ENCODE results near the gene TYMS.
A peak's percentile ranks its signal among the peaks of the same experiment; 100 is the strongest.

The TYMS gene

GRCh38 chr18:647304-647703 is 10.1 kb upstream of the TYMS start:
- DNase-seq, result no peak

- no peak for DNase-seq
Measured at GRCh38 chr18:649341-649740, 8.1 kb upstream of the TYMS start.

DNA sequence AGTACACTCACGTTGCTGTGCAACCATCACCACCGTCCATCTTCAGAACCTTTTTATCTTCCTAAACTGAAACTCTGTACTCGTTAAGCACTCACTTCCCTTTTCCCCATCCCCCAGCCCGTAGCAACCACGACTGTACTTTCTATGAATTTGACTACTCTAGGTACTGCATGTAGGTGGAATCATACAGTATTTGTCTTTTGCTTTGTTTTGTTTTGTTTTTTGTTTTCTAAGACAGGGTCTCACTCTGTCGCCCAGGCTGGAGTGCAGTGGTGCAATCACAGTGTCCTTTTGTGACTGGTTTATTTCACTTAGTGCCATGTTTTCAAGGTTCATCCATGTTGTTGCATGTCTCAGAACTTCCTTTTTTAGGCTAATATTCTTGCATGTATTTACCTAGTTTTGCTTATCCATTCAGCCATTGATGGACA is 7.0 kb upstream of the TYMS start:
- peak; percentile 24 for DNase-seq

GRCh38 chr18:652131-652530 is 5.3 kb upstream of the TYMS start:
- DNase-seq, result no peak

DNA sequence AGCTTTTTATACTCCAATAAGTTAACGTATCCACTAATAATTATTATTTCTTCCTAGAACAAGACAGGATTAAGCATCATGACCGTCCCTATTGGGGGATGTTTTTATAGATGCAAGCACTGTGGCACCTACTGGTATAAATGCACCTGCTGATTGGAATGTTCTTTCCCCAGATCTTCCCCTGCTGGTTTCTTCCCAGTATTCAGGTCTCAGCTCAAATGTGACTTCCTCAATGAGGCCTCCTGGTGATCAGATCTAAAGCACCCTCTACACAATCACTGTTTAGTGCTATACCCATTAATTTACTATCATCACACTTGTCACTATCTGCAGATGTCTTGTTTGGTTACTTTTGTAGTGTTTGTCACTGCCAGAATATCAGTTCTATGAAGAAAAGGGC is 3.9 kb upstream of the TYMS start:
- DNase-seq, result no peak

GRCh38 chr18:654601-655000 is 2.9 kb upstream of the TYMS start:
- DNase-seq, result no peak

DNA sequence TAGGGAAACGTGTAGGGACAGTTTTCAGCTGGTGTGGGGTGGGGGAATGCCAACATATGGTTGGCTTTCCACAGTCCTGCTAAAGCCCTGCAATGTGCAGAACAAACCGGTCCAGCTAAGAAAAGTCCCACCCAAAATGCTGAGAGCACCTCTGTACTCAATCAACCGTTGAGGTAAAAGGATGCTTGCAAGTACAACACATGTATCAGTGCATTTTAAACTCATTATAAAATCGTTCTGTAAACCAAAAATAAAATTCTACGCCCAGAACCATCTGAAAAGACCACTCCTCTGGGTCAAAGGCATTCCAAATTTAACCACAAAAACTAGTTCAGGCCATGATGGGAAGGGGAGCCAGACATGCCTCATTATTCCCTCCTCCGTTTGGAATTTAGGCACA is 2.0 kb upstream of the TYMS start:
- DNase-seq, result no peak

- DNase-seq, result no peak
Measured at GRCh38 chr18:658001-658946, 821 bp downstream of the TYMS start.

GRCh38 chr18:658947-659533 is 1.6 kb downstream of the TYMS start:
- DNase-seq, result no peak

GRCh38 chr18:659597-659996 is 2.1 kb downstream of the TYMS start:
- DNase-seq, result no peak

DNA sequence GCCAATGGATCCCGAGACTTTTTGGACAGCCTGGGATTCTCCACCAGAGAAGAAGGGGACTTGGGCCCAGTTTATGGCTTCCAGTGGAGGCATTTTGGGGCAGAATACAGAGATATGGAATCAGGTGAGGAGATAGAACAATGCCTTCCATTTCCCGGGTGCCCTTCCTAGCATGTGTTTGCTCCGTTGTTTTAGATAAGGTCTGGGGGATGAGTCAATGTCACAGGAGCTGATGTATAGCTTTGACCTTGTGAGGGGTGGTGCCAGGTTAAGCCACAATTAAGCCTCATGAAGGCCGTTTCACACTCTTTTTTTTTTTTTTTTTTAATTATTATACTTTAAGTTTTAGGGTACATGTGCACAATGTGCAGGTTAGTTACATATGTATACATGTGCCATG is 4.7 kb downstream of the TYMS start:
- DNase-seq, result no peak

- no peak for DNase-seq
Measured at GRCh38 chr18:666177-666576, 8.7 kb downstream of the TYMS start.

- DNase-seq, result no peak
Measured at GRCh38 chr18:666628-667027, 9.2 kb downstream of the TYMS start.

GRCh38 chr18:668260-668659 is 10.8 kb downstream of the TYMS start:
- no peak for DNase-seq

- DNase-seq, result no peak
Measured at GRCh38 chr18:669077-669476, 11.6 kb downstream of the TYMS start.

DNA sequence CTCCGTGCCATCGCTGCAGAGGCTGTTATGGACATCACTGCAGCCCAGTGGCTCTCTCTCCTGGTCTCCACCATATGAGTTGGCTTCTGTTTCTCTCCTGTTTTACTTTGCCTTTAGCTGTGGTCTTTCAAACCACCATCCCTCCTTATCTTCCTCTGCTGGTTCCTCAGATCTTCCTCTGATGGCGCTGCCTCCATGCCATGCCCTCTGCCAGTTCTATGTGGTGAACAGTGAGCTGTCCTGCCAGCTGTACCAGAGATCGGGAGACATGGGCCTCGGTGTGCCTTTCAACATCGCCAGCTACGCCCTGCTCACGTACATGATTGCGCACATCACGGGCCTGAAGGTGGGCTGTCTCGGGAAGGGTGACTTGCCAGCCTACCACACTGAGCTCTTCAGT is 13.1 kb downstream of the TYMS start:
- DNase-seq, result no peak

GRCh38 chr18:671405-671804 is 14.0 kb downstream of the TYMS start:
- DNase-seq, result no peak

- DNase-seq, result no peak
Measured at GRCh38 chr18:673317-673716, 15.9 kb downstream of the TYMS start.

DNA sequence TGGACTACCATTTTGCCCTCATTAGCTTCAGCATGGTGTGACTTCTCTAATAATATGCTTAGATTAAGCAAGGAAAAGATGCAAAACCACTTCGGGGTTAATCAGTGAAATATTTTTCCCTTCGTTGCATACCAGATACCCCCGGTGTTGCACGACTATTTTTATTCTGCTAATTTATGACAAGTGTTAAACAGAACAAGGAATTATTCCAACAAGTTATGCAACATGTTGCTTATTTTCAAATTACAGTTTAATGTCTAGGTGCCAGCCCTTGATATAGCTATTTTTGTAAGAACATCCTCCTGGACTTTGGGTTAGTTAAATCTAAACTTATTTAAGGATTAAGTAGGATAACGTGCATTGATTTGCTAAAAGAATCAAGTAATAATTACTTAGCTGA is 16.3 kb downstream of the TYMS start:
- no peak for DNase-seq

GRCh38 chr18:675307-675706 is 17.9 kb downstream of the TYMS start:
- no peak for DNase-seq

DNA sequence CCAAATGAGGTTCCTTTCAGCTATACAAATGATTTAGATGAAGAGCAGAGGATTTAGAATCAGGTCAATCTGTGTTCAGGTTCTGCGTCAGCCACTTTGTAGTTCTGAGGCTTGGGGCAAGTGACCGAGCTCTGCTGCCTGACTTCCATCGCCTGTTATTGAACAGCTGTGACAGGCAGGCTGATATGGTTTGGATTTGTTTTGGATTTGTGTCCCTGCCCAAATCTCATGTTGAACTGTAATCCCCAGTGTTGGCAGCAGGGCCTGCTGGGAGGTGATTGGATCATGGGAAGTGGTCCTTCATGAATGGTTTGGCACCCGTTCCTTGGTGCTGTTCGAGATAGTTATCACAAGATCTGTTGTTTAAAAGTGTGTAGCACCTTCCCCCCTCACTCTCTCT is 18.6 kb downstream of the TYMS start:
- no peak for DNase-seq

DNA sequence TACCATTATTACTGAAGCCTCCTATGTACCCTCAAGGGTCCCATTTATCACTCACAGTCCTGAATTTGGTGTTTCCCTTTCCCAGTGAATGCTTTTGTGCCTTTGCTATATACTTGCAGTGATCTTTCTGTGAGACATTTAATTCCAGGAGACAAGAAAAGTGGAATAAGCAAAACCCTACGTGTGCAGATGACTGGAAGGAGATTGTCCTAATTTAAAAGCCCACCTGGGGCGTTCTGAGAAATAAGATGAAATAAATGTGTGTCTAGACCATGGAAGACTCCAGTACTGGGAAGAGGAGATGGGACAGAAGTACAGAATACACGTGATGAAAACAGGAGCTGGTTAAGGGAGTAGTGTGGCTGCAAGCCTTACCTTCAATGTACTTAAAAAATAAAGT is 19.3 kb downstream of the TYMS start:
- no peak for DNase-seq

DNA sequence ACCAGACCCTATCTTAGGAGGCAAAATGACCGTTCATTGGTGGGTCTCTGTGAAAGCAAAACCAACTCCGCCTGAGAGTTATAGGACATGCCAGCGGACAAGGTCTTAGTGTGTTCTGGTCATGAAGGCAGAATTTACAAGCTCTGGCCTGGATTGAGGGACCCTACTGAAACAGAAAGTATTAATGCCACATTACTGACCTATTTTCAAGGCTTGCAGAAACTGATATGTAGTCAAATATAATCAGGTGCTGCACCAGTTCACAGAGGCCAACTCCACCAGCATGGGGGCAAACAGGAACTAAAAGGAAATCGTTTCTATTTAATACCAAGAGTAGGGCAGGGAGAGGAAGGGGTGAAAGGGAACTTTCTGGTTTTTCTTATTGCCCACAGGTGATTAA is 19.7 kb downstream of the TYMS start:
- DNase-seq, result no peak

DNA sequence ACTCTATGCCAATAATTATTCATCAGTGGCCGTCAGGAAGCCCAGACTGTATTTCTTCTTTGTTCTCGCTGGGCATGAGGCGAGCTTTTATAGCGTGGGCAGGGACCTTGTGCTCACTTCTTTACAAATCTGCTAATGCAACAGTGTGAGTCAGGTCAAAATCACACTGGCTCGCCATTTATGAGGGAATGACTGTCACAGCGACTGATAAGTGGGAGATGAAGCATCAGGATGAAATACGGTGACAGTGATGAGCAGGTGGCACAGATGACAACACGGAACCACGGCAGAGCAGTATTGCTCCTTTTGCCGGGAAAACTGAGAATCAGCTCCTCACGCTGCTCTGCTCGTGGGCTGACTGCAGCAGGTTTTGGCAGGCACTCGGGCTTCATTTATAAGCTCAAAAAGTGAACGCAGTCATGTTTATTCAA is 20.5 kb downstream of the TYMS start:
- no peak for DNase-seq

Measured in SIG-M5 (cell line).